Prostate gland (tissue), 2 donors: Measurements from ENCODE around the gene FLT1.

Experiments
- CTCF ChIP-seq, 4 experiments: fragments of 200-600 bp in 2 of 4; fragments of 450-650 bp in 2 of 4; sonication (generic) in 2 of 4; IDR thresholded peaks; 1 replicate in 3 of 4; 2 replicates in 1 of 4; pipeline ENCODE4 v1.5.1; 2016 to 2019; ENCODE audit warnings: antibody characterized with exemption in 4 of 4, mild to moderate bottlenecking in 2 of 4, moderate library complexity in 2 of 4
- POLR2A ChIP-seq: fragments of 450-650 bp; IDR thresholded peaks from one replicate; pipeline ENCODE4 v1.6.1; 2016; ENCODE audit warnings: antibody characterized with exemption, mild to moderate bottlenecking

DNA sequence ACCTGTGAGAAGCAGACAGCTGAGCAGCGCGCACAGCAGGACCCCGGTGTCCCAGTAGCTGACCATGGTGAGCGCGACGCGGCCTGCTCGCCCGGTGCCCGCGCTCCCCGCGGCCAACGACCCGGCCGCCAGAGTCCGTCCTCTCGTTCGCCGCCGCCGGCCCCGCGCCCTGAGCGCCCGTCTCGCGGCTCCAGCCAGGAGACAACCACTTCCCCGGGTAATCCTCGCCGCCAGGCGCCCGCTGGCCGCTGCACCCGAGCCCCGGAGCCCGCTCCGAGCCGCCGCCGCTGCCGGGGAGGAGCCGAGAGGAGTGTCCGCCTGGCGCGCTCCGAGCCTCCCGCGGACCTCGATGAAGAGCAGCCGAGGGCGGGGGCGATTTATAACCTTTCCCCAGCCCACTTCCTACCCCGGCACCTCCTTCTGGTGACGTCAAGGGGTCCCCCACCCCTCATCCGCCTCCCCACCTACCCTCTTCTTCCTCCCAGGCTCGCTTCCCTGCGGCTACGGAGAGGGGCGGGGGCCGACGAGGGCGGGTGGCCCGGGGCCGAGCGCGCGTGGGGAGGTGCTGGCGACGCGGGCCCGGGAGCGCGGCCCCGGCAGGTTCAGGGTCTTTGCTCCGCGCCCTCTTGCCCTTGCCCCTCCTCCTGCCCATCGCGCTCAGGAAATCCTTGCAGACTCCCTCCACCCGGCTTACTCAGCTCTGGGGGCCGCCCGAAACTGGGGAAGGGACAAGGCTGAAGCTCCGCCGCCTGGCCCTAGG, at the start of gene FLT1:
- TF ChIP-seq POLR2A: no peak
- no peak for TF ChIP-seq CTCF (IDR thresholded peaks at IDR 0.05)
